DOHH2 (cell line): ENCODE results near the gene CNTN4.

Experiments
- H3F3A ChIP-seq: fragments of 200-600 bp; sonication (generic), shearing (Covaris generic); 2 replicates; pipeline ENCODE4 v1.6.0; 2016; ENCODE audit warnings: antibody characterized with exemption, mild to moderate bottlenecking; ENCODE audit not compliant: control insufficient read depth, insufficient read depth
- H3K27ac ChIP-seq: fragments of 200-600 bp; sonication (generic); 2 replicates; pipeline ENCODE4 v1.5.1; 2014; ENCODE audit warnings: low read depth, mild to moderate bottlenecking, low read length, moderate library complexity
- H3K27me3 ChIP-seq: fragments of 200-600 bp; sonication (generic); 2 replicates; pipeline ENCODE4 v1.6.1; 2014; ENCODE audit warnings: mild to moderate bottlenecking, low read length, mixed read lengths; ENCODE audit not compliant: control insufficient read depth
- H3K36me3 ChIP-seq: fragments of 200-600 bp; sonication (generic); 2 replicates; pipeline ENCODE4 v1.6.1; 2014; ENCODE audit warnings: mild to moderate bottlenecking, low read length, moderate library complexity, mixed read lengths; ENCODE audit not compliant: control insufficient read depth
- H3K4me1 ChIP-seq: fragments of 200-600 bp; sonication (generic); 2 replicates; pipeline ENCODE4 v1.6.1; 2014; ENCODE audit warnings: mild to moderate bottlenecking, low read length, mixed read lengths; ENCODE audit not compliant: control insufficient read depth
- H3K4me2 ChIP-seq: fragments of 200-600 bp; sonication (generic); 2 replicates; pipeline ENCODE4 v1.6.0; 2014; ENCODE audit warnings: mild to moderate bottlenecking, low read length, moderate library complexity
- H3K4me3 ChIP-seq: fragments of 200-600 bp; sonication (generic); 2 replicates; pipeline ENCODE4 v1.5.1; 2014; ENCODE audit warnings: mild to moderate bottlenecking, low read length, mixed read lengths
- H3K79me2 ChIP-seq: fragments of 200-600 bp; sonication (generic); 2 replicates; pipeline ENCODE4 v1.6.1; 2014; ENCODE audit warnings: mild to moderate bottlenecking, low read length, mixed read lengths; ENCODE audit not compliant: control insufficient read depth
- H3K9me2 ChIP-seq: fragments of 200-600 bp; sonication (generic); replicated peaks from 2 replicates; pipeline ENCODE4 v1.6.1; 2014; ENCODE audit warnings: mild to moderate bottlenecking, low read length, mixed read lengths; ENCODE audit not compliant: control insufficient read depth
- H3K9me3 ChIP-seq: fragments of 200-600 bp; sonication (generic); 2 replicates; pipeline ENCODE4 v1.6.1; 2014; ENCODE audit warnings: antibody characterized with exemption, low read length, mixed read lengths; ENCODE audit not compliant: control insufficient read depth, insufficient read depth
- H4K20me1 ChIP-seq: fragments of 200-600 bp; sonication (generic); 2 replicates; pipeline ENCODE4 v1.6.0; 2014; ENCODE audit warnings: low read depth, mild to moderate bottlenecking, antibody characterized with exemption, low read length, moderate library complexity; ENCODE audit not compliant: control insufficient read depth, insufficient read depth
- CTCF ChIP-seq: fragments of 200-600 bp; sonication (generic); IDR thresholded peaks from one replicate; pipeline ENCODE4 v1.5.1; 2014; ENCODE audit warnings: antibody characterized with exemption, mild to moderate bottlenecking, low read depth, low read length; ENCODE audit not compliant: poor library complexity, severe bottlenecking
- EZH2phosphoT487 ChIP-seq: fragments of 200-600 bp; sonication (generic); IDR thresholded peaks from 2 replicates; pipeline ENCODE4 v1.6.1; 2017; ENCODE audit warnings: borderline replicate concordance, mild to moderate bottlenecking, antibody characterized with exemption, low read length, moderate library complexity, mixed read lengths

CNTN4 gene

GRCh38 chr3:2110597-2111117 is 12.0 kb downstream of the CNTN4 start:
- TF ChIP-seq CTCF (no peak), EZH2phosphoT487 (no peak)
- no peaks in the 10 kb centered on the region for H3K79me2 ChIP-seq
- no peaks in the 10 kb centered on the region for H4K20me1 ChIP-seq
- H3K9me2 ChIP-seq: no peaks in the 10 kb centered on the region
- no peaks in the 10 kb centered on the region for H3K36me3 ChIP-seq
- H3K27me3 ChIP-seq: no peaks in the 10 kb centered on the region
- no peak overlapping the region for H3K4me3 ChIP-seq
- H3K4me2 ChIP-seq: no peak overlapping the region
- H3F3A ChIP-seq: no peaks in the 10 kb centered on the region
- H3K27ac ChIP-seq: no peak overlapping the region
- no peaks in the 10 kb centered on the region for H3K9me3 ChIP-seq
- no peaks in the 10 kb centered on the region for H3K4me1 ChIP-seq

- Histone ChIP-seq H4K20me1 (no peaks in the 10 kb centered on the region), H3K4me1 (no peaks in the 10 kb centered on the region), H3K79me2 (no peaks in the 10 kb centered on the region), H3K4me2 (no peak overlapping the region), H3F3A (no peaks in the 10 kb centered on the region), H3K9me2 (no peaks in the 10 kb centered on the region), H3K4me3 (no peak overlapping the region), H3K27ac (no peak overlapping the region), H3K36me3 (no peaks in the 10 kb centered on the region), H3K27me3 (no peaks in the 10 kb centered on the region), H3K9me3 (no peaks in the 10 kb centered on the region)
- no peak for TF ChIP-seq EZH2phosphoT487
- no peak for TF ChIP-seq CTCF
Observed at GRCh38 chr3:2114617-2115275, 16.1 kb downstream of the CNTN4 start.

GRCh38 chr3:2130726-2131125 is 32.1 kb downstream of the CNTN4 start:
- Histone ChIP-seq H3K27ac (no peak overlapping the region), H3K27me3 (no peaks in the 10 kb centered on the region), H3F3A (no peaks in the 10 kb centered on the region), H3K4me2 (no peak overlapping the region), H3K36me3 (no peaks in the 10 kb centered on the region), H3K4me1 (no peaks in the 10 kb centered on the region), H3K4me3 (no peak overlapping the region), H4K20me1 (no peaks in the 10 kb centered on the region), H3K9me3 (no peaks in the 10 kb centered on the region), H3K79me2 (no peaks in the 10 kb centered on the region), H3K9me2 (no peaks in the 10 kb centered on the region)
- TF ChIP-seq CTCF (no peak), EZH2phosphoT487 (no peak)
